Upper lobe of left lung (tissue), 6 donors: Measurements from ENCODE around the gene GRID2IP. TPM values are rescaled to one million over a fixed set of nuclear protein-coding genes. Genes with fewer than 3 reads are reported as not detected.

Experiments
- ATAC-seq, 2 donors: fragments of 200-7000 bp; cut with Tn5 transposase; one replicate each; pipeline ENCODE4 v1.9.1; 2022; ENCODE audit warnings: mild to moderate bottlenecking in 2 of 2, moderate library complexity in 2 of 2; ENCODE audit not compliant: low FRiP score in 2 of 2
- DNase-seq, 2 donors: peaks; one replicate each; pipeline ENCODE4 v3.0.0-alpha.2; 2019 to 2020
- H3K27ac ChIP-seq, 4 donors: fragments of 200-600 bp; sonication (generic); one replicate each; pipeline ENCODE4 v1.5.1; 2016 to 2019
- H3K27me3 ChIP-seq, 4 donors: fragments of 200-600 bp; sonication (generic); one replicate each; pipeline ENCODE4 v1.5.1; 2017 to 2019
- H3K36me3 ChIP-seq, 4 donors: fragments of 200-600 bp; sonication (generic); one replicate each; pipeline ENCODE4 v1.5.1; 2016 to 2019
- H3K4me1 ChIP-seq, 4 donors: fragments of 200-600 bp; sonication (generic); one replicate each; pipeline ENCODE4 v1.5.1; 2018 to 2019
- H3K4me3 ChIP-seq, 4 donors: fragments of 200-600 bp; sonication (generic); one replicate each; pipeline ENCODE4 v1.5.1; 2017 to 2019; ENCODE audit warnings: mild to moderate bottlenecking in 2 of 4, moderate library complexity in 1 of 4
- H3K9me3 ChIP-seq, 4 donors: fragments of 200-600 bp; sonication (generic); one replicate each; pipeline ENCODE4 v1.5.1; 2018 to 2019
- EP300 ChIP-seq, 4 donors: sonication (generic); formaldehyde crosslinking; IDR thresholded peaks; one replicate each; pipeline ENCODE4 v1.5.1; 2017; ENCODE audit warnings: antibody characterized with exemption in 4 of 4, control low read depth in 2 of 4
- POLR2A ChIP-seq, 4 donors: fragments of 450-650 bp; IDR thresholded peaks; one replicate each; pipeline ENCODE4 v1.5.1; 2016 to 2017; ENCODE audit warnings: antibody characterized with exemption in 4 of 4, mild to moderate bottlenecking in 2 of 4
- POLR2AphosphoS5 ChIP-seq, 2 donors: sonication (generic); formaldehyde crosslinking; IDR thresholded peaks; one replicate each; pipeline ENCODE4 v1.5.1; 2017; ENCODE audit warnings: antibody characterized with exemption in 2 of 2
- WGBS, 2 donors: methylation state at CpG; one replicate each; pipeline ENCODE4 v1.1.5; 2017 to 2018; 5-methylcytosine and 5-hydroxymethylcytosine counted together
- total RNA-seq, 6 donors: library from RNA; depleted of rRNA in 4 of 6; stranded (reverse); fragments of >200 nt in 4 of 6; gene quantifications; one replicate each; pipeline versions ENCODE4 v1.1.0 to v1.2.1, GENCODE V29; 2016 to 2021
- TF ChIP-seq, protein P1 (sequence below), 6 experiments: fragments of 450-650 bp in 4 of 6; fragments of 200-600 bp in 2 of 6; sonication (generic) in 2 of 6; IDR thresholded peaks; one replicate each; pipeline ENCODE4 v1.5.1; 2016 to 2019; ENCODE audit warnings: antibody characterized with exemption in 6 of 6
- donor health status: DM: no; HTN: no; CAD: no; lungs with moderate emphysema.
- donor health status: DM: no; HTN: yes; CAD: no; lungs with severe emphysema.

GRID2IP gene
- total RNA-seq, 6 donors from 2014 or later = 0.30 to 1.3 (median 0.63) TPM; not detected in 1

DNA sequence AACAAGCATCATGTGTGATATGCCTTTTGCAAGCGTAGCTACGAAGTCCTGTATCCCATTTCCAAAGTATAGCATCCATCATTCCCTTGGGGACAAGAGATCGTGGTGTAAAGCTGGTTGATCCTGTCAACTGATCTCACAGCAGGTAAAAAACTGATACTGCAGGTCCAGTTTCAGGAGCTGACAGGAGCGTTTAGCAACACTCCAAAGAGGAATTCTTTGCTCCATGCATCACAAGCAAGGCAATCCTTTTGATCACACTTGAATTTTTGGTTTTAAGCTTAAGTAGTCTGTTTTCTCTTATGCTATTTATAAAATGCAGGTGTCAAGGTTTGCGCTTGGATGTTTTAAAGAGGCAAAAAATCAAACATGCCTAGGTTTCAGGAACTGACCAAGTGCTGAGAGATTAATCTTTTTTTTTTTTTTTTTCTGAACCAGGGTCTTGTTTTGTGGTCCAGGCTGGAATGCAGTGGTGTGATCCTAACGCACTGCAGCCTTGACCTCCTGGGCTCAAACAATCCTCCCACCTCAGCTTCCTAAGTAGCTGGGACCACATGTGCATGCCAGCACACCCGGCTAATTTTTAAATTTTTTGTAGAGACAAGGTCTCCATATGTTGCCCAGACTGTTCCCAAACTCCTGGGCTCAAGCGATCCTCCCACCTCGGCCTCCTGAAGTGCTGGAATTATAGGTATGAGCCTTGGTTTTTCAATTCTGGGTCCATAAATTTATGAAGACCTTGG is 24.2 kb upstream of the GRID2IP start:
- DNase-seq (no peak), ATAC-seq (no peak)
- Histone ChIP-seq H3K27ac (no peak overlapping the region), H3K4me1 (peaks cover 8 to 11% (median 10%) of the 10 kb centered on the region in 4 donors), H3K4me3 (no peak overlapping the region), H3K36me3 (peaks cover 0 to 2% (median under 1%) of the 10 kb centered on the region in 4 donors), H3K9me3 (no peaks in the 10 kb centered on the region), H3K27me3 (no peaks in the 10 kb centered on the region)
- WGBS, 2 donors = 80 to 84% methylated on average over 9 of the region's 9 CpGs
- TF ChIP-seq, protein P1, sequence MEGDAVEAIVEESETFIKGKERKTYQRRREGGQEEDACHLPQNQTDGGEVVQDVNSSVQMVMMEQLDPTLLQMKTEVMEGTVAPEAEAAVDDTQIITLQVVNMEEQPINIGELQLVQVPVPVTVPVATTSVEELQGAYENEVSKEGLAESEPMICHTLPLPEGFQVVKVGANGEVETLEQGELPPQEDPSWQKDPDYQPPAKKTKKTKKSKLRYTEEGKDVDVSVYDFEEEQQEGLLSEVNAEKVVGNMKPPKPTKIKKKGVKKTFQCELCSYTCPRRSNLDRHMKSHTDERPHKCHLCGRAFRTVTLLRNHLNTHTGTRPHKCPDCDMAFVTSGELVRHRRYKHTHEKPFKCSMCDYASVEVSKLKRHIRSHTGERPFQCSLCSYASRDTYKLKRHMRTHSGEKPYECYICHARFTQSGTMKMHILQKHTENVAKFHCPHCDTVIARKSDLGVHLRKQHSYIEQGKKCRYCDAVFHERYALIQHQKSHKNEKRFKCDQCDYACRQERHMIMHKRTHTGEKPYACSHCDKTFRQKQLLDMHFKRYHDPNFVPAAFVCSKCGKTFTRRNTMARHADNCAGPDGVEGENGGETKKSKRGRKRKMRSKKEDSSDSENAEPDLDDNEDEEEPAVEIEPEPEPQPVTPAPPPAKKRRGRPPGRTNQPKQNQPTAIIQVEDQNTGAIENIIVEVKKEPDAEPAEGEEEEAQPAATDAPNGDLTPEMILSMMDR (IDR thresholded peaks at IDR 0.05) = no peak
- no peak for TF ChIP-seq EP300 (IDR thresholded peaks at IDR 0.05)
- no peak for TF ChIP-seq POLR2A (IDR thresholded peaks at IDR 0.05)
- TF ChIP-seq POLR2AphosphoS5 (IDR thresholded peaks at IDR 0.05) = no peak

DNA sequence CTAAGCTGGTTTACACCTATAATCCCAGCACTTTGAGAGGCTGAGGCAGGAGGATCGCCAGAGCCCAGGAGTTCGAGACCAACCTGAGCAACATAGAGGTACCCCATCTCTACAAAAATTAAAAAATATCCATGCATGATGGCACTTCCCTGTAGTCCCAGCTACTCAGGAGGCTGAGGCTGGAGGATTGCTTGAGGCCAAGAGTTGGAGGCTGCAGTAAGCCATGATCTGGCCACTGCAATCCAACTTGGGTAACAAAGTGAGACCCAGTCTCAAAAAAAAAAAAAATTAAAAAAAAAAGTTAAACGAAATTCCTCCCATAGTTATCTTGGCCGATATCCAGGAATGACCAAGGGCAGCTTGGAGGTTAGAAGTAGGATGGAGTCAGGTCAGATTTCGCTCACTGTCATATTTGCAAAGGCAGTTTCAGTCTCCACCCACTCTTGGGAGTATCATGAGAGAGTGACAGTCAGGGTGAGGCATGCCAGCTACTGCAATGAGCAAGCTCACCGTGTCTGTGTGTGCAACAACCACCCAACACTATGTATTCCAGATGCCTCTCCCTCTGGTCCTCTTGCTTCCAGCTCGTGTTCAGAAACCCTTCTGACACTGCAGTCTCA is 20.0 kb upstream of the GRID2IP start:
- Histone ChIP-seq H3K9me3 (no peaks in the 10 kb centered on the region), H3K27ac (no peak overlapping the region), H3K27me3 (no peaks in the 10 kb centered on the region), H3K36me3 (no peaks in the 10 kb centered on the region), H3K4me1 (peaks cover 0 to under 1% (median under 1%) of the 10 kb centered on the region in 4 donors), H3K4me3 (no peak overlapping the region)
- ATAC-seq (no peak), DNase-seq (no peak)
- 65 to 69% methylated on average over 6 to 7 of the region's 7 CpGs for WGBS, 2 donors
- no peak for TF ChIP-seq EP300 (IDR thresholded peaks at IDR 0.05)
- no peak for TF ChIP-seq POLR2AphosphoS5 (IDR thresholded peaks at IDR 0.05)
- TF ChIP-seq, protein P1 (IDR thresholded peaks at IDR 0.05) = no peak
- TF ChIP-seq POLR2A (IDR thresholded peaks at IDR 0.05) = no peak

DNA sequence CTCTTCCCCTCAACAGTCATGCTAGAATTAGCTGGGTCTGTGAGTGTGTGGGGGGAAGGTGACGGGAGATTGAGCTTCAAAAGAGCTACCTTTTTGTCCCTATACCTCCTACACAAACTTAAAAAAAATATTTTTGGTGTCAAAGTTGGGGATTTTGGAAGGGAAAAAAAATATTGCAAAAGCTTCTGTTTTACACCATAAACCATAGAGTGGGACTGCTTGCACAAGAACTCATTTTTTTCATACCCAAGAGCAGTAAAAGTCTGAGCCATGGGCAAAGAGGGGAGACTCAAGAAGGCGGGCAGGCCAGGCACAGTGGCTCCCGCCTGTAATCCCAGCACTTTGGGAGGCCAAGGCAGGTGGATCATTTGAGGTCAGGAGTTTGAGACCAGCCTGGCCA is 16.6 kb upstream of the GRID2IP start:
- Histone ChIP-seq H3K27me3 (no peaks in the 10 kb centered on the region), H3K36me3 (no peaks in the 10 kb centered on the region), H3K4me1 (no peaks in the 10 kb centered on the region), H3K27ac (no peak overlapping the region), H3K4me3 (no peak overlapping the region), H3K9me3 (no peaks in the 10 kb centered on the region)
- no peak for ATAC-seq
- no peak for DNase-seq
- 84 to 88% methylated on average over 3 of the region's 3 CpGs for WGBS, 2 donors
- TF ChIP-seq POLR2A (IDR thresholded peaks at IDR 0.05) (no peak), POLR2AphosphoS5 (IDR thresholded peaks at IDR 0.05) (no peak), EP300 (IDR thresholded peaks at IDR 0.05) (no peak)
- TF ChIP-seq, protein P1 (IDR thresholded peaks at IDR 0.05) = no peak

DNA sequence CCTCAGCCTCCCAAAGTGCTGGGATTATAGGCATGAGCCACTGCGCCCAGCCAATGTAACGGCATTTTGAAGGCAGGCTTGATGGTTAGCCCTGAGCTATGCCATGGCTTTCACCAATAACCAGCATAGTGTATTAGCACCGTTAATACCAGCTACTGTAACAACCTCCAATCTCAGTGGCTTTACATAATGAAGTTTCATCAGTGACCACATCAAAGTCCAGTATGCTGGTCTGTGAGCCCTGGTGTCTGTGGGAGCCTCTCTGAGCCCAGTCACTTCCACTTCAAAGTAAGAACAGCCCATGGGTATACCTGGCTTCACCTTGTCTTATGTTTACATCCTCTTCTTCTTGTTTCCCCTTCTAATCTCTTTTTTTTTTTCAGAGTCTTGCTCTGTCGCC is 14.4 kb upstream of the GRID2IP start:
- no peaks in the 10 kb centered on the region for H3K4me1 ChIP-seq
- WGBS, 2 donors = 81 to 84% methylated on average over 4 of the region's 4 CpGs
- H3K9me3 ChIP-seq = no peaks in the 10 kb centered on the region
- no peaks in the 10 kb centered on the region for H3K27me3 ChIP-seq
- H3K27ac ChIP-seq = no peak overlapping the region
- DNase-seq = no peak
- no peaks in the 10 kb centered on the region for H3K36me3 ChIP-seq
- TF ChIP-seq, protein P1 (IDR thresholded peaks at IDR 0.05) = no peak
- TF ChIP-seq POLR2A (IDR thresholded peaks at IDR 0.05) (no peak), POLR2AphosphoS5 (IDR thresholded peaks at IDR 0.05) (no peak), EP300 (IDR thresholded peaks at IDR 0.05) (no peak)
- no peak for ATAC-seq
- no peak overlapping the region for H3K4me3 ChIP-seq
